ENCODE data around the gene B3GNT7. TPM values are rescaled to one million over a fixed set of nuclear protein-coding genes. Genes with fewer than 3 reads are reported as not detected.

B3GNT7 gene
- total and polyA plus RNA-seq, 2 experiments from 2014 or later, result 44.2 to 89.4 TPM

DNA sequence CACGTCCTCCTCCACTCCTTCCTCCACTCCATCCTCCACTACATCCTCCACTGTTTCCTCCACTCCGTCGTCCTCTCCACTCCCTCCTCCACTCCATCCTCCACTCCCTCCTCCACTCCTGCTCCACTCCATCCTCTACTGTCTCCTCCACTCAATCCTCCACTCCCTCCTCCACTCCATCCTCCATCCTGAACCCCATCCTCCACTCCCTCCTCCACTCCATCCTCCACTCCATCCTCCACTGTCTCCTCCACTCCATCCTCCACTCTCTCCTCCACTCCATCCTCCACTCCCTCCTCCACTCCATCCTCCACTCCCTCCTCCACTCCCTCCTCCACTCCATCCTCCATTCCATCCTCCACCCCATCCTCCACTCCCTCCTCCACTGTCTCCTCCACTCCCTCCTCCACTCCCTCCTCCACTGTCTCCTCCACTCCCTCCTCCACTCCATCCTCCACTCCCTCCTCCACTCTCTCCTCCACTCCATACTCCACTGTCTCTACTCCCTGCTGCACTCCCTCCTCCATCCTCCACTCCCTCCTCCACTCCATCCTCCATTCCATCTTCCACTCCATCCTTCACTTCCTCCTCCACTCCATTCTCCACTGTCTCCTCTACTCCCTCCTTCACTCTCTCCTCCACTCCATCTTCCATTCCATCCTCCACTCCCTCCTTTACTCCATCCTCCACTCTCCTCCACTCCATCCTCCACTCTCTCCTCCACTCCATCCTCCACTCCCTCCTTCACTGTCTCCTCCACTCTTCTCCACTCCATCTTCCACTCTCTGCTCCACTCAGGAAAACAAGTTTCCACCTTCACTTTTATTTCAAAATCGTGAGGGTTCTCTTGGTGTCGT, 14.3 kb upstream of the B3GNT7 start:
- H3K36me3 ChIP-seq (ENCODE audit: insufficient read depth), result no peaks in the 10 kb centered on the region; the same call in 1 of the 2 replicates
- H3K27ac ChIP-seq (ENCODE audit: low read depth), result no peak overlapping the region
- no peak for TF ChIP-seq ZNF331 (CRISPR knock-in tag; IDR thresholded peaks at IDR 0.05; ENCODE audit: low read depth)
- TF ChIP-seq STAT1 (IDR thresholded peaks at IDR 0.05; ENCODE audit: unreplicated experiment), result no peak
- TF ChIP-seq EZH2 (IDR thresholded peaks at IDR 0.05; ENCODE audit: low read depth, unreplicated experiment), result no peak
- no peak for TF ChIP-seq CREB1 (CRISPR knock-in tag; IDR thresholded peaks at IDR 0.05; ENCODE audit: low read depth)
- no peak for TF ChIP-seq NANOG (IDR thresholded peaks at IDR 0.05; ENCODE audit: borderline replicate concordance)
- no peak for TF ChIP-seq ZNF114 (CRISPR knock-in tag; IDR thresholded peaks at IDR 0.05)
- TF ChIP-seq CTCF (conservative IDR thresholded peaks at IDR 0.05; ENCODE audit: low read depth in 2 of 2), result no peak
- TF ChIP-seq, protein P1, sequence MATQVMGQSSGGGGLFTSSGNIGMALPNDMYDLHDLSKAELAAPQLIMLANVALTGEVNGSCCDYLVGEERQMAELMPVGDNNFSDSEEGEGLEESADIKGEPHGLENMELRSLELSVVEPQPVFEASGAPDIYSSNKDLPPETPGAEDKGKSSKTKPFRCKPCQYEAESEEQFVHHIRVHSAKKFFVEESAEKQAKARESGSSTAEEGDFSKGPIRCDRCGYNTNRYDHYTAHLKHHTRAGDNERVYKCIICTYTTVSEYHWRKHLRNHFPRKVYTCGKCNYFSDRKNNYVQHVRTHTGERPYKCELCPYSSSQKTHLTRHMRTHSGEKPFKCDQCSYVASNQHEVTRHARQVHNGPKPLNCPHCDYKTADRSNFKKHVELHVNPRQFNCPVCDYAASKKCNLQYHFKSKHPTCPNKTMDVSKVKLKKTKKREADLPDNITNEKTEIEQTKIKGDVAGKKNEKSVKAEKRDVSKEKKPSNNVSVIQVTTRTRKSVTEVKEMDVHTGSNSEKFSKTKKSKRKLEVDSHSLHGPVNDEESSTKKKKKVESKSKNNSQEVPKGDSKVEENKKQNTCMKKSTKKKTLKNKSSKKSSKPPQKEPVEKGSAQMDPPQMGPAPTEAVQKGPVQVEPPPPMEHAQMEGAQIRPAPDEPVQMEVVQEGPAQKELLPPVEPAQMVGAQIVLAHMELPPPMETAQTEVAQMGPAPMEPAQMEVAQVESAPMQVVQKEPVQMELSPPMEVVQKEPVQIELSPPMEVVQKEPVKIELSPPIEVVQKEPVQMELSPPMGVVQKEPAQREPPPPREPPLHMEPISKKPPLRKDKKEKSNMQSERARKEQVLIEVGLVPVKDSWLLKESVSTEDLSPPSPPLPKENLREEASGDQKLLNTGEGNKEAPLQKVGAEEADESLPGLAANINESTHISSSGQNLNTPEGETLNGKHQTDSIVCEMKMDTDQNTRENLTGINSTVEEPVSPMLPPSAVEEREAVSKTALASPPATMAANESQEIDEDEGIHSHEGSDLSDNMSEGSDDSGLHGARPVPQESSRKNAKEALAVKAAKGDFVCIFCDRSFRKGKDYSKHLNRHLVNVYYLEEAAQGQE (IDR thresholded peaks at IDR 0.05; ENCODE audit: unreplicated experiment), result no peak
- no peak for TF ChIP-seq POLR2AphosphoS5 (IDR thresholded peaks at IDR 0.05; ENCODE audit: low read depth)
- TF ChIP-seq, protein P2, sequence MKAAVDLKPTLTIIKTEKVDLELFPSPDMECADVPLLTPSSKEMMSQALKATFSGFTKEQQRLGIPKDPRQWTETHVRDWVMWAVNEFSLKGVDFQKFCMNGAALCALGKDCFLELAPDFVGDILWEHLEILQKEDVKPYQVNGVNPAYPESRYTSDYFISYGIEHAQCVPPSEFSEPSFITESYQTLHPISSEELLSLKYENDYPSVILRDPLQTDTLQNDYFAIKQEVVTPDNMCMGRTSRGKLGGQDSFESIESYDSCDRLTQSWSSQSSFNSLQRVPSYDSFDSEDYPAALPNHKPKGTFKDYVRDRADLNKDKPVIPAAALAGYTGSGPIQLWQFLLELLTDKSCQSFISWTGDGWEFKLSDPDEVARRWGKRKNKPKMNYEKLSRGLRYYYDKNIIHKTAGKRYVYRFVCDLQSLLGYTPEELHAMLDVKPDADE (IDR thresholded peaks at IDR 0.05), result no peak
- TF ChIP-seq ZNF462 (CRISPR knock-in tag; IDR thresholded peaks at IDR 0.05), result no peak
- TF ChIP-seq EZH2phosphoT487 (IDR thresholded peaks at IDR 0.05; ENCODE audit: unreplicated experiment), result no peak
- no peak for TF ChIP-seq JUNB (IDR thresholded peaks at IDR 0.05; ENCODE audit: unreplicated experiment)
- no peaks in the 10 kb centered on the region for H4K20me1 ChIP-seq (replicated peaks; ENCODE audit: insufficient read depth)
- peaks cover 18% of the 10 kb centered on the region for H3F3A ChIP-seq (replicated peaks; ENCODE audit: low read depth)
- peaks cover 12% of the 10 kb centered on the region for H3K4me1 ChIP-seq (ENCODE audit: insufficient read depth)
- H3K27me3 Mint-ChIP-seq (ENCODE audit: insufficient read depth, low read depth, poor library complexity), result peaks cover 18% of the 10 kb centered on the region
- no peak overlapping the region for H3K4me2 ChIP-seq
- H3K4me3 Mint-ChIP-seq, result no peak overlapping the region
- DNase-seq (ENCODE audit: low spot score) (no peak), ATAC-seq (no peak)
- no peak overlapping the region for H2AFZ ChIP-seq
- H3K36me3 Mint-ChIP-seq (ENCODE audit: low read depth), result peaks cover 20% of the 10 kb centered on the region
- peaks cover 20% of the 10 kb centered on the region for H3K4me1 Mint-ChIP-seq
- H3K9me3 Mint-ChIP-seq, result peaks cover 22% of the 10 kb centered on the region
- no peaks in the 10 kb centered on the region for H3K79me2 ChIP-seq (replicated peaks; ENCODE audit: insufficient read depth)
- H3K27ac Mint-ChIP-seq, result no peak overlapping the region
- H3K27me3 ChIP-seq (ENCODE audit: insufficient read depth), result no peaks in the 10 kb centered on the region
- no peaks in the 10 kb centered on the region for H3K9me2 ChIP-seq (ENCODE audit: insufficient read depth)
- H3K4me3 ChIP-seq, result no peak overlapping the region
